ENCODE data around the gene IRF6.

GRCh38 chr1:209830722-209831121 lies 24.8 kb upstream of the IRF6 start:
- TF ChIP-seq CTCF (IDR thresholded peaks at IDR 0.05) = no peak
- TF ChIP-seq POLR2A (IDR thresholded peaks at IDR 0.05) = no peak

Measured in tibial nerve (tissue), 3 donors.